Colon (tissue), 2 donors: Measurements from ENCODE around the gene FBXL13.
"Not testable (repeated sequence)": the region's sequence is repeated elsewhere in the genome, so short reads cannot be mapped to it uniquely, and the experiment has no call there.

Experiments used
- FAIRE-seq: peaks from 2 replicates; lab custom pipeline; 2012; peaks lifted over from hg19 to GRCh38; lab: Jason Lieb, UNC
- donor health status: control.
- donor health status: control.

The FBXL13 gene

GRCh38 chr7:102981451-102981850 lies 93.1 kb downstream of the FBXL13 start:
- FAIRE-seq, result no peak

- no peak for FAIRE-seq
These were observed 94.9 kb downstream of the FBXL13 start for GRCh38 chr7:102979670-102980069.

DNA sequence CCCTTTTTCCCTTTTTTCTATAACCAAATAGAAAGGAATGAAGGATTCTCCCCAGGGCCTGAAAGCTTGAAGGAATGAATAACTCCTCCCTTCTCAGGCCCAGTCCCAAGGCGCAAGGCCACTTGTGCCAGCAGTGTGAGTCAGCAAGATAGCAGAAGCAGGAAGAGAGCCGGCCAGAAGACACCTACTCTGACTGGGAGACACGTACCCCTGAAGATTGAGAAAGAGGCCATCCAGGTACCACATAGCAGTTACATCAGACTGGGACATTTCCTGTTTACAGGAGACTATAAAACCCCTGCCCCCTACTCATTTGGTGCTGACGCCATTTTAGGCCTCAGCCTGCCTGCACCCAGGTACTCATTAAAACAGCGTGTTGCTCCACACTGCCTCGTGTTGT lies 96.3 kb downstream of the FBXL13 start:
- no peak for FAIRE-seq

- FAIRE-seq, result not testable (repeated sequence)
These were observed 97.0 kb downstream of the FBXL13 start for GRCh38 chr7:102977586-102977985.

DNA sequence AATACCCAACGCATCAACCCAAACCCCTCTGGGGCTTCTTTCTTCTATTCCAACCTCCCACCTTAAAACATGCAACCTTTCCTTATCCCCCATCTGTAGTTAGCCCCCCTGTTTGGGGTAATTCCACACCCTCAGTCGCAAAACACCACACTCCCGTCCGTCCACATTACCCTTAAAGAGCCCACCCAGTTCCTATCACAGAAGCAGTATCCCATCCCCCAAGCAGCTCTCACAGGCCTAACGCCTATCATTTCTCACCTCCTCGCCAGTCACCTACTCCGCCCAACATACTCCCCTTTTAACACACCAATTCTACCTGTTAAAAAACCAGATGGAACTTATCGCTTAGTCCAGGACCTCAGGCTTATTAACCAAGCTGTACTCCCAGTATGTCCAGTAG lies 98.1 kb downstream of the FBXL13 start:
- FAIRE-seq, result no peak

GRCh38 chr7:102975854-102976253 lies 98.7 kb downstream of the FBXL13 start:
- no peak for FAIRE-seq

DNA sequence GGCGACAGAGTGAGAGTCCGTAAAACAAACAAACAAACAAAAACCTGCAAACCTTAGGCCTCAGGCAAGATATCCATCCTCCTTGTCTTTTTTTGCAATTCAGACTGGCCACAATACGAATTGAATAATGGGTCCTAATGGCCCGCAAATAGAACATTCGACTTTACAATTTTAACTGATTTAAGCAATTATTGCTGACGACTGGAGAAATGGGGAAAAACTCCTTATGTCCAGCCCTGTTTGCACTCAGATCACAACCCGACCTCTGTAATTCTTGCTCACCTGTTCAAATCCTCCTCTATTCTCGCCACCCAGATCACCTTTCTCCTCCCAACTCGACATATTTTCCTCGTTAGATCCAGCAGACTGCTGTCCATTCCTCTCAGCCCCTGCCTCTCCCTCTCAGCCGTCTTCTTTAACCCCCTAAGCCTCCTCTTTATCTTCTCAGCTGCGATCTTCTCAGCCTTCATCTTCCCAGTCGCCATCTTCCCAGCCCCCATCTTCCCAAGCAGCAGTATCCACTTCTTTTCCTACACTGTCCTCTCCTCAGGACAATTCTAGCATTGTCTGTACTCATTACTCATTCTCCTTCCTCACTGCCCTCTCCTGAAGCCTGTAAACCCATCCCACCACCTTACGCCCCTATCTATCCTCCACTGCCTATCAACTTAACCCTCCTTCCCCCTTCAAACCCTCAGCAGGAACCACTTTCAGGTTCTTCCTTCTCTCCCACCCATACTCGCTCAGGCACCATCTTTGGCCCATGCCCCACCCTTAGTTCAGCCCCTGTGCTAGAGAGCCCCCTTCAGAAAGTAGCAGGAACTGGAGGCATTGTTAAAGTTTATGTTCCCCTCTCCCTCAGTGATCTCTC lies 100.0 kb downstream of the FBXL13 start:
- FAIRE-seq, result no peak

GRCh38 chr7:102973096-102973802 lies 101.3 kb downstream of the FBXL13 start:
- no peak for FAIRE-seq

GRCh38 chr7:102967798-102968197 lies 106.8 kb downstream of the FBXL13 start:
- no peak for FAIRE-seq

DNA sequence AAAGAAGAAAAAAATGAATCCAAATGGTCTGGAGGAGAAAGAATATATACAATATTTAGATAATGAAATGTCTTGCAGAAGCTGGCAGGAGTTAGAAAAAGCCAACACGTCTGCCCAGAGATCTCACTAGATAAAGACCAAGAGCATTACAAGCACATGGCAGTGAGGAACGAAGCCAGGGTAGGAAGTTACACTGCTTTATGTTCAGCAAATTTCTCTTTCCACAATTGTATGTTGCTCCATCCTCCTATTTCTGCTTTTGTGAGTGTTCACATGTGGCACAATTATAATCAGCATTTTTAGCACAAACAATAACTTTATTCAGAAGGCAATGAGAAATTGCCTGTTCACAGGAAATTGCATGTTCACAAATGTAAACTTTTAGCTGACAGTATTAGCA lies 108.1 kb downstream of the FBXL13 start:
- FAIRE-seq, result no peak

GRCh38 chr7:102961993-102962392 lies 112.6 kb downstream of the FBXL13 start:
- FAIRE-seq, result not testable (repeated sequence)

DNA sequence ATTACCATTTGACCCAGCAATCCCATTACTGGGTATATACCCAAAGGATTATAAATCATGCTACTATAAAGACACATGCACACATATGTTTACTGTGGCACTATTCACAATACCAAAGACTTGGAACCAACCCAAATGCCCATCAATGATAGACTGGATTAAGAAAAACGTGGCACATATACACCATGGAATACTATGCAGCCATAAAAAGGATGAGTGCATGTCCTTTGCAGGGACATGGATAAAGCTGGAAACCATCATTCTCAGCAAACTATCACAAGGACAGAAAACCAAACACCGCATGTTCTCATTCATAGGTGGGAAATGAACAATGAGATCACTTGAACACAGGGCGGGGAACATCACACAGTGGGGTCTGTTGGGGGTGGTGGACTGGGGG lies 116.6 kb downstream of the FBXL13 start:
- FAIRE-seq, result not testable (repeated sequence)

GRCh38 chr7:102954359-102954758 lies 120.2 kb downstream of the FBXL13 start:
- FAIRE-seq, result not testable (repeated sequence)

GRCh38 chr7:102953406-102953805 lies 121.2 kb downstream of the FBXL13 start:
- FAIRE-seq, result no peak

- FAIRE-seq, result no peak
These were observed 122.8 kb downstream of the FBXL13 start for GRCh38 chr7:102951839-102952238.

DNA sequence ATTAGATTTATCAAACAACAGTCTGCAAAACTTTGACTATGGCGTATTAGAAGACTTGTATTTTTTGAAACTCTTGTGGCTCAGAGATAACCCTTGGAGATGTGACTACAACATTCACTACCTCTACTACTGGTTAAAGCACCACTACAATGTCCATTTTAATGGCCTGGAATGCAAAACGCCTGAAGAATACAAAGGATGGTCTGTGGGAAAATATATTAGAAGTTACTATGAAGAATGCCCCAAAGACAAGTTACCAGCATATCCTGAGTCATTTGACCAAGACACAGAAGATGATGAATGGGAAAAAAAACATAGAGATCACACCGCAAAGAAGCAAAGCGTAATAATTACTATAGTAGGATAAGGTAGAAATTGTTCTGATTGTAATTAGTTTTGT lies 130.4 kb downstream of the FBXL13 start:
- FAIRE-seq, result no peak

GRCh38 chr7:102943423-102944169 lies 131.0 kb downstream of the FBXL13 start:
- FAIRE-seq, result no peak

GRCh38 chr7:102942868-102943267 lies 131.7 kb downstream of the FBXL13 start:
- FAIRE-seq, result no peak

GRCh38 chr7:102942181-102942866 lies 132.3 kb downstream of the FBXL13 start:
- FAIRE-seq, result no peak

GRCh38 chr7:102938679-102939078 lies 135.9 kb downstream of the FBXL13 start:
- FAIRE-seq, result no peak

DNA sequence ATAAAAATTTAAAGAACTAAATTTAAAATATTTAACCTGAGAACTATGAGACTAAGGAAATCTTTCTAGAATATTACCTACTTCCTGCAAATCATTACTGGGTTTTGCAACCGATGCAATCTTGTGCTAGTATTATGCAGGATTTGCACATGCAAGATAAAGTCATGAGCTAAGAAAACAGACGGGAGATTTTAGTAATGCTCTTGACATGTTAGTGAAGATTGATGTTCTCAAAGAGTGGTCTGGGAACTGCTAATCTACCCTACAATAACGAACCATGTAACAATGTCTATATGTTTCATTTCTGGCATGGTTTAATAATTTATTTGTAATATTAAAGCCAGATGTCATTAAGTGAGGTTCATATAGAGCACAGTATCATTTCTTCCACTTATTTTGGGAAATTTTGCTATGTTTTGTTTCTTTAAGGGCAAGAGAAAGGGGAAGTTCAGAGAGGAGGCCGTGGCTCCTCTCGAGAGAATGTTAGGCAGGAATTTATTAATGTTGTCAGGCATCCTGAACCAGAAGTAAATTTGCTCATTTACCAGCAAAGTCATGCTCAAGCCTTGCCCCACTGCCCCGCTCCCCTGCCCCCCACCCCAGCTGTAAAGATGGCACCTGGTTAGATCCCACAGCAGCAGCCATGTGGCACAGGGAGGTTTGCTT lies 139.0 kb downstream of the FBXL13 start:
- no peak for FAIRE-seq

DNA sequence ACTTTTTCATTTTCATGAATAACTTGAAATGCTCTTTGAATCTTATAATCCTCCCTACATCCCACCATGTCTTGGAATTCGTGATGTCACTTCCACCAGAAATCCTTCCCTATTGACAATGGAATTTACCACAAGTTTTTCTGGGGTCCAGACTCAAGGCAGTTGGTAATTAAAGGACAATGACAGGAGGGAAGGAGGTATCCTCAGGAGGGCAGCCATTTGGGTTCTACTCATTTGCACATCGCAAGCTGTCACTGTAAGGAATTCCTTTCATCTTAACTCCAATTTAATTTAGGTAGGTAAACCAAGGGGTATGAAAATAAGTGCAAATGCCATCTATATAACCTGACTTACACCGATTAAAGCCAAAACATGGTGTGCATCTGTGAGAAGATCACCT lies 139.9 kb downstream of the FBXL13 start:
- no peak for FAIRE-seq
